Hematopoietic multipotent progenitor cell treated with erythropoietin and hydrocortisone succinate and interleukin-3 and kit ligand, for 17 days (in vitro differentiated cells): ENCODE measurements around the gene CACNA2D2.

Experiments used
- DNase-seq: peaks from one replicate; pipeline ENCODE4 v3.0.0-alpha.2; 2015; ENCODE audit warnings: low spot score

The CACNA2D2 gene

GRCh38 chr3:50502225-50502583 lies 1.2 kb downstream of the CACNA2D2 start:
- DNase-seq, result no peak

- DNase-seq, result no peak
These were observed 7.6 kb downstream of the CACNA2D2 start for GRCh38 chr3:50495609-50496423.

GRCh38 chr3:50494126-50494525 lies 9.3 kb downstream of the CACNA2D2 start:
- DNase-seq, result no peak

- no peak for DNase-seq
These were observed 9.8 kb downstream of the CACNA2D2 start for GRCh38 chr3:50493623-50494022.

GRCh38 chr3:50493086-50493485 lies 10.3 kb downstream of the CACNA2D2 start:
- no peak for DNase-seq

GRCh38 chr3:50491023-50491422 lies 12.4 kb downstream of the CACNA2D2 start:
- DNase-seq, result no peak

GRCh38 chr3:50490424-50490823 lies 13.0 kb downstream of the CACNA2D2 start:
- DNase-seq, result no peak

- no peak for DNase-seq
These were observed 16.3 kb downstream of the CACNA2D2 start for GRCh38 chr3:50487181-50487580.

- DNase-seq, result no peak
These were observed 17.1 kb downstream of the CACNA2D2 start for GRCh38 chr3:50486219-50486888.

- no peak for DNase-seq
These were observed 18.7 kb downstream of the CACNA2D2 start for GRCh38 chr3:50484722-50485121.

GRCh38 chr3:50483374-50483773 lies 20.1 kb downstream of the CACNA2D2 start:
- no peak for DNase-seq

GRCh38 chr3:50481992-50482391 lies 21.4 kb downstream of the CACNA2D2 start:
- DNase-seq, result no peak

- DNase-seq, result no peak
These were observed 23.0 kb downstream of the CACNA2D2 start for GRCh38 chr3:50480471-50480870.

GRCh38 chr3:50479523-50479922 lies 23.9 kb downstream of the CACNA2D2 start:
- no peak for DNase-seq

GRCh38 chr3:50478671-50479260 lies 24.7 kb downstream of the CACNA2D2 start:
- no peak for DNase-seq

GRCh38 chr3:50478051-50478450 lies 25.4 kb downstream of the CACNA2D2 start:
- DNase-seq, result no peak

GRCh38 chr3:50475348-50475747 lies 28.1 kb downstream of the CACNA2D2 start:
- DNase-seq, result no peak

- no peak for DNase-seq
These were observed 28.7 kb downstream of the CACNA2D2 start for GRCh38 chr3:50474717-50475116.

GRCh38 chr3:50473768-50474167 lies 29.7 kb downstream of the CACNA2D2 start:
- DNase-seq, result no peak

GRCh38 chr3:50472958-50473357 lies 30.5 kb downstream of the CACNA2D2 start:
- no peak for DNase-seq

GRCh38 chr3:50470658-50471057 lies 32.8 kb downstream of the CACNA2D2 start:
- DNase-seq, result no peak

GRCh38 chr3:50467919-50468318 lies 35.5 kb downstream of the CACNA2D2 start:
- no peak for DNase-seq

- no peak for DNase-seq
These were observed 37.3 kb downstream of the CACNA2D2 start for GRCh38 chr3:50466177-50466576.
